ENCODE data around the gene PLCB4.

Gene PLCB4

DNA sequence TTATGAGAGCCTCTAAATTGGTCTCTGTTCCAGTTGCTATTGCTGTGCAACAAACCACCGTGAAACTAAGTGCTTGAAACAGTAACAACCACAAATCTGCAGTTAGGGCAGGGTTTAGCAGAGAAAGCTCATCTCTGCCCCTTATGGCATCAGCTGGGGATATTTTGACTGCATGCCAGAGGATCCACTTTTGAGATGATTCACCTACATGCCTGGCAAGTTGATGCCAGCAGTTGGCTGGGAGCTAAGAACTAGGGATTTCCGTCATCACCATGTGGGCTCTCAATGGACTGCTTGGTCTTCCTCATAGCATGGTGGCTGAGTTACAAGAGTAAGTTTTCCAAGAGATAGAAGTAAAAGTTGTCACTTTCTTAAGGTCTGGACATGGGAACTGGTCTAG, 35.1 kb downstream of the PLCB4 start:
- no peak for DNase-seq (ENCODE audit: low read depth)

DNA sequence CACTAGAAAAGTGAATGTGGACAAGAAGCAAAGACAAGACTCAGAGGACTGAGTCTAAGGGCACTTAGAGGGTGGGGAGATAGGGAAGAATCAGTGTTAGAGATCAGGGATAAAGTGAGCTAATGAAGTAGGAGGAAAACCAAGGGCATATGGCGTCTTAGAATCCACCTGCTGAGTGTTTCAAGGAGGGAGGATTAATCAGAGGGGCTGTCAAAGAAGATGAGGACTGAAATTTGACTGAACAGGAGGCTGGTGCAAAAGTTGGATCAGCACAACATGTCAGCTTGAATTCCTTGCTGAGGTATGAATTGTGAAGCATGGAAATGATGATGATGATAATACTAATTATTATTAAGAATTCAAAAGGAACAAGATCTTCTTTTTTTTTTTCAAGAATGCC, 39.4 kb downstream of the PLCB4 start:
- DNase-seq (ENCODE audit: low read depth): no peak

DNA sequence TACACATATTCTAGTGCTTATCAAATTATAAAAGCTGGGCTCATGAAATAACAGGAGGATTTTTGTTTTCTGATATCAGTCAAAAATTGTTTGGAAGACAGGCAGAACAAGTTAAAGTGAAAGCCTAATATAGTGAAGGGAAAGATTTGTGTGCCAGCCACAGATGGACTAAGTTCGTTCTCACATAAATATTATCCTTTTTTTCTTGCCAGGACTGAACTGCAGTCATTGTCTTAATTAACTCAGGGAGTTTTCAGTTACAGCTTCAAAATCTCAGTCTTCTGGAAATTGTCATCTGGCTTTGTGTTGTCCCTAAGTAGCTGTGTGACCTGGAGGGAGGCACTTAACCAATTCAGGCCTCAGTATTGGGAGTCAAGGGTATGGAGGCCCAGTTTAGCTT, 40.7 kb downstream of the PLCB4 start:
- no peak for DNase-seq (ENCODE audit: low read depth)

DNA sequence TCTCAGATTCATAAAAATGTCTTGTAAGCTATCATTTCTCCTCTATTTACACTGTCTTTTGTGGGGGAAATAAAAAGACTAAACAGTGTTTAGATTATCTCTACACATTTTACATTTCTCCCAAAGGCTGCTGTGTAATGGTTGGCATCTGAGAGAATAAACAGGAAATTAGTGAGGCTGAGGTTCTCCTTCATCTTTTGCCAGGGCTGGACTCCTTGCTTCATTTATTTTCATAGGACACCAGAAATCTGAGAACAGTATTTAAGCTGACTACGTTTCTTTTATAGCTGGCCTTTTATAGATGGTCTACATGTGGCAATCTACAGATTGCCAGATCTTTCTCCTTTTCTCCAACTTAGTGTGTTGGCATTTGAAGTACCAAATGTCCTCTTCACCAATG, 41.5 kb downstream of the PLCB4 start:
- DNase-seq (ENCODE audit: low read depth): no peak

DNA sequence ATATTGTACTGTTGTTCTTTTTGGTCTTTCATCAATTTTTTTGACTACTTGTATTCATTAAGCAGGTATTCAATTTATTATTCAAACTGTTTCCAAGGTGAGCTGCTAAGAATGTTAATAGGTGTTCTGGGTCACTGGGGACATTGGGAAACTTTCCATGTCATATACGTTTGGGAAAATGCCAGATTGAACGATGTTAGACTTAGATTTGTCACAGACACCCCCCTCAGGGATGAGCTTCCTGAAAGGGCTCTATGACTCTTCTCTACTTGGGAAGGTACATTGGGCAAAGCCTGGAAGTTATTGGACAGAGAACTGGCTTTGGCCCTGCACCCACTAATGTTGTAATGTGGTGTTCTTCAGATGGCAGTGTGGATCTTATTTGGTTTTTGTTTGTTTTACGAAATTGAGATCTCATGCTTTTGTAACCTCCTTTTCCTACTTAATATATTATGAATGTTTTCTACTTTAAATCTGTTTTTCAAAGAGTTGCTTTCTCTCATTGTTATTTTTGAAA, 42.1 kb downstream of the PLCB4 start:
- DNase-seq (ENCODE audit: low read depth): no peak

DNA sequence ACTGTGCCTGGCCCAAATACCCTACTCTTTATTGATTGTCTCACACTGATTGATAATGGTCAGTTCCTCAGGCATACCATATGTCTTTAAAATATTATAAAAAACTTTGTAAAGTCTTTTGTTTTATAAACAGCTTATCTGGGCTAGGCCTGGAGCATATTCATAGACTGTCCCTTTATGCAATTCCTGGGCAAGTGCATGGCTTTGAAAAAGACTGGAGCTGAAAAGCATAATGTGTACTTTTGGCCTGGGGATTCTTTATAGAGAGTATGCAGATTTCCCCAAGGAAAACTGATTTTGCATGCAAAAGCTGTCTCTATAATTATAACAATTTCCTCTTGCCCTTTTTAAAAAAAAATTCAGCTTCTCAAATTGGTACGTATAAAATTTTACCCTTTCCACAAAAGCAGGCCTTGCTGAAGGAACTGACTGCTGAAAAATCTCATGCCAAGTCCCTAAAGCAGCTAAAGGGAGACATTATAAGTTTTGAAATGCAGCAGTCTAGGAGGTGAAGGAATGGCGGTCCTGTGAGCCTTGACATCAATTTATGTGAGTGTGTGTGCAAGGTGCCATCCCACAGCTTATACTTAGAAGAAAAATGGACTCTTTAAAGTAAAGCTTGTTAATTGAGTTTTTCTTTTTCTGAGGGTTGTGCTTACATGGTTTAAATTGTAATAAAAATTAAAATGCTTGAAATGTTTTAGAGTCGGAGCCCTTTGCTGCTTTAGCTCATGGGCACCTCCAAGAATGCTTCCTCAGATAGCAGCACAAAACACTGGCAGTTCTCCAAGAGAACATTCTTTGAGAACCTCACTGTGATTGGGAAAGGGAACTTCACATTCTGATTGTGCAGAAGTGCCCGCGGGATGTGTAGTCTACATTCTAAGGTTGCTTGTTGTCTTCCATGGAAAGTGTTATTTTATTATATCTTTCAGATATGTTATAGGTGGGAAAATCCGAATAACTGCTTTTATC, 43.9 kb downstream of the PLCB4 start:
- DNase-seq (ENCODE audit: low read depth): peak; percentile 74

DNA sequence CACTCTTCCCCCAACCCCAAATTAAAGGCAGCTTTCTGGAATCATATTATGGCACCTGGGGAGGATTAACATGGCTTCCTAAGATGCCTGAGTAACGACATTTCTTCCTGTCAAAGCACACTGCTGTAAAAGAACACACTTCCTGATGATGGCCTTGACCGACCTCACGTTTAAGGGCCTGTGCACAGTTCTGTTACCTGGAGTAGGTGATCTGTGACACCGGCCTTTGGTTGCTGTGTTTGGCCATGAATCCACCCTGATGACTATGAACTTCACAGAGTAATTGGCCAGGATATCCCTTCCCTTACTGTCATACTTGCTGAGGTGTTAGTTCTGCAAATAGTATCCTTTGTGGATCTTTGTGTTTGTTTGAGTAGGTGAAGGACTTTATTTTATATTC, 45.8 kb downstream of the PLCB4 start:
- DNase-seq (ENCODE audit: low read depth): no peak

DNA sequence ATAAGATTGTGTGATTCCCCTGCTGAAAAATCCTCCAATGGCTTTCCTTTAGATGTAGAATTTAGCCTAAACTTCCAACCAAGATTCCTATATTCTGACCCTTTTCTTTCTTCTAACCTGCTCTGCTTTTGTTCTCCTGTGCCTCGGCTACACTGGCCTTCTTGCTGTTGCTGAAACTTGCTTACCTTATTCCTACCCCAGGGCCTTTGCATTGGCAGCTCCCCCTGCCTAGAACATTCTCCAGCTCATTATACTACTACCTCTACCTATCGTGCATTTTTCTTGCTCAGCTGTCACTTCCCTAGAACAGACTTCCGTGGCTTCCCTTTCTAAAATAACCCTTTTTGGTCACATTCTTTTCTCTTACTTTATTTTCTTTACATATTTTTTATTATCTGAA, 48.7 kb downstream of the PLCB4 start:
- DNase-seq (ENCODE audit: low read depth): no peak

DNA sequence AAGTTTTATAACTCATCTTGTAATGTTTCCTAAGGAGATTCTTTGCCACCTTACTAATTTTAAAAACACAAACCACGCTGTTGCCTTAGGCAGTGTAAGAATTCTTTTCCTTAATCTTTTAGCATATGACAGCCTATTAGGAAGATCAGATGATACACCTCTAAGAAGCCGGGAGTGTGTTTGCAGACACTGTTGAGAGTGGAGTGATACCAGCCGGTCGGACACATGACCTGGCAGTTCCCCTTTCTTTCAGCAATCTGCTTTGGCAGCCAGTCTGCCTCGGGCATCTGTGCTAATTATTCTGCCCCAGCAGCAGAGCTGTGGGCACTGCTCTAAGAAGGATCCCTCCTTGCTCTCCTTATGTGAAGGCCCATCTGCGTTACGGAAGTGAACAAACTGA, 50.9 kb downstream of the PLCB4 start:
- DNase-seq (ENCODE audit: low read depth): no peak

DNA sequence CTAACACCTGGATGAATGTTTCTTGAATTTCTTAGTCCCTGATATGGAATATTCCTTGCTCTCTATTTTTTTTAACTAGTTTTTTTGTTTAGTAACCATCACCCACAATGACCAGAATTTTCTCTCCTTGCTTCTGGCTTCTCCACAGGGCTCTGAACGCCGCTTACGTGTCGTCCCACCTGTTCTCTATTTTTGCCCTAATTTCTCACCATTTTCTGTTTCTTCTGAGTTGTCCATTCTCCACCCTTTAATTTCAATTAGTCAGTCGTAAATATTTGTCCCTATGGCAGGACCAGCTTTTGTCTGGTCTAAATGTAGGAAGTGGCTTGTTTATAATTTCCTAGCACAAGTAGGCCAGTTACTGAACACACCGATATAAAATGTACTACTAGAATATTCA, 52.3 kb downstream of the PLCB4 start:
- DNase-seq (ENCODE audit: low read depth): no peak

DNA sequence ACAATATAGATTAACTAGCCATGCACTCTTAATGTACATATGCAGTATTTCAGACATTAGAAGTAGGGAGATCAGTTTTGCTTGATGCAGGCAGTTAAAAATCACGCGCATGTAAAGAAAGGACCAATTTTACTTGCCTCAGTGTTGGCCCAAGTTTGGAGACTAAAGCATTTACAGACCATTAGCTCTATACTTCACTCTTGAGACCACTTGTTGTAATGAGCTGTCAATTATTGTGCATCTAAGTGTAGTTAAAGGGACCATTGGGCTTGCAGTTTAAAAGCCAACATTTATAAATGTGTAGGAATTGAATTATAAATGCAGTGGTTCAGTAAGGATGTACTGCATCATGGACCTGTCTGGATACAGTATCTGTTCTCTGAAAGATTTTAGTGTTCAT, 53.7 kb downstream of the PLCB4 start:
- no peak for DNase-seq (ENCODE audit: low read depth)

DNA sequence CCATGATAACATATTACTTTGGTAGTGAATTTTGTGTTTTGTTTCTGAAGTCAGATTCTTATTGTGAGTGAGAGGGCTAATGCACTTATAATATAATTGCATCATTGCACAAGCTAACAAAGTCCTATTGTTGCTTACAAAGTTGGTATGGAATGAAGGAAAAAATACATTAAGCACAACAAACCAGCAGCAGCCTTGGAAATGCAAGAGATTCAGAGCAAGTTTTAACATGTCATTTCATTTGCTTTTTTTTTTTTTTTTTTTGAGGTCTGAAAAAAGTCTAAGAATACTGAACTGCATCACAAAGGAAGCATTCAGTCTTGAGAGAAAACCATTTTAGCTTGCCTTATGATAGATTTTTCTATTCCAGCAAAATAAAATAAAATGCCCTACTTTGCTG, 57.6 kb downstream of the PLCB4 start:
- no peak for DNase-seq (ENCODE audit: low read depth)

DNA sequence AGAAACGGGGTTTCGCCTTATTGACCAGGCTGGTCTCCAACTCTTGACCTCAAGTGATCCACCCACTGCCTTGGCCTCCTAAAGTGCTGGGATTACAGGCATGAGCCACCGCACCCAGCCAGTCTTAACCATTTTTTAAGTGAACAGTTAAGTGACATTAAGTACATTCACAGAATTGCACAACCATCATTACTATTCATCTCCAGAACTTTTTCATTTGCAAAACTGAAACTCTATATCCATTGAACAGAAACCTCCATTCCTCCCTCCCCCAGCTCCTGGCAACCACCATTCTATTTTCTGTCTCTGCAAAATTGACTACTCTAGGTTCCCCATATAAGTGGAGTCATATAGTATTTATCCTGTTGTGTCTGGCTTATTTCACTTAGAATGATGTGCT, 59.7 kb downstream of the PLCB4 start:
- no peak for DNase-seq (ENCODE audit: low read depth)

DNA sequence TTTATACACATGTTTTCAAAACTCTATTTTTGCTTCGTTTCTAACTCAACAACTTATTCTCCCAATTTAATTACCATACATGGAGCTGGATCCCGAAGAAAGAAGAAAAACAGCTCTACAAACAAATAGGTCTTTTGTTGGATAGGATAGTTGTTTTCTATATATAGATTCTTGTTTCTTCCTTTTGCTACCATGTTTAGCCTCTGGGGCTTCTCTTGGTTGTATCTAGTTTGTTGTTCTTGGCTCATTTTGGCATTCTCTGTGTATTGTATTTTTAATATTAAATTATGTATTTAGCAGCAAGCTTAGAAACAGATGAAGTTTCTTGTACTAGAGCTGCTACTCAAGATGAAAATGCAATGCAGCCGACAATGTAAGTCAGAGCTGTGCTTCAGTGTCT, 60.9 kb downstream of the PLCB4 start:
- DNase-seq (ENCODE audit: low read depth): no peak

DNA sequence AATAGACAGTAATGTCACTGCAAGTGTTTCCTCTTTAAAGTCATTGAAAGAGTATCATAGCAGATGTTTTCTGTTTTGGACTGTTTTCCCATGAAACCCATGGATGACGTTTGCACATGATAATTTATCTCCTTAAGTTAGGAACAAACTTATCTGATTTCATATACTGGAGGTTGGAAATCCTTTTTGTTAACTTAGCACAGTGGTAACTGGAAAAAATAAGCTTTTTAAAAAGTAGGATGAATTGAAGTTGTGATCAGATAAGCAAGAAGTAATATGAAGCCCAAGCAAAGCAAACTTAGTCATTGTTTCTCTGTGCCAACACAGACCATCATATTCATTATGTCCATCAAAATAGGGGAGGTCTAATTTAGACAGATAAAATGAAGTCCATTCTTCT, 61.6 kb downstream of the PLCB4 start:
- DNase-seq (ENCODE audit: low read depth): no peak

DNA sequence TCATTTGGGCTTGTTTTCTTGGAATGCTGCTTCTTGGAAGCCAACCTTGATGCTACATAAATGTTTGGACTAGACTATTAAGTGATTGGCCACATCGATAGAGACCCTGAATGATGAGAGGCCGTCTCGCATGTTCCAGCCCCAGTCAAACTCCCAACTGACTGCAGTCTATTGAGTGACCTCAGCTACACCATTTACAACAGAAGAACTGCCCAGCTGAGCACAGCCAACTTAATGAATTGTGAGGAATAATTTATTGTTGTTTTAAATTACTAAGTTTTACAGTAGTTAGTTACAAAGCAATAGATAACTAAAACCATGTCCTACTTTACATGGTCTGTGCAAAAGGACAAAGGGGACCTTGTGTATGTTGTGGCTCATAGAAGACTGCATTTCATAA, 63.0 kb downstream of the PLCB4 start:
- no peak for DNase-seq (ENCODE audit: low read depth)

DNA sequence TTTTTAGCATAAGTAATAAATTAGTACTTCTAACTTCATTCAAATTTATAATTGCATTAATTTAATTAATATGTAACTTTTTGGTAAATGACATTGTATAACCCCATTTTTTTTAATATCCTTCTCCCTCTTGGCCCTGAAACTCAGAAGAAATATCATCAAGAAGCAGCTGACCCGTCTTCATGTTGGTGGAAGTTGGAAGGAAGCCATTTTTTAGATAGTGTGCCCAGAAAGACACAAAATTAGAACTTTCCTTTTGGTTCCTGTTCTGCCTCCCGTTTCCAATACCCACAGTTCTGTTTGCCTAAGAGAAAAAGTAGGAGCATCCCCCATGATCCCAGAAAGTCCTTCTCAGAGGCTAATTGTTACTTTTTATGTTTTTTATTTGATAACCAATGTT, 65.5 kb downstream of the PLCB4 start:
- DNase-seq (ENCODE audit: low read depth): no peak

DNA sequence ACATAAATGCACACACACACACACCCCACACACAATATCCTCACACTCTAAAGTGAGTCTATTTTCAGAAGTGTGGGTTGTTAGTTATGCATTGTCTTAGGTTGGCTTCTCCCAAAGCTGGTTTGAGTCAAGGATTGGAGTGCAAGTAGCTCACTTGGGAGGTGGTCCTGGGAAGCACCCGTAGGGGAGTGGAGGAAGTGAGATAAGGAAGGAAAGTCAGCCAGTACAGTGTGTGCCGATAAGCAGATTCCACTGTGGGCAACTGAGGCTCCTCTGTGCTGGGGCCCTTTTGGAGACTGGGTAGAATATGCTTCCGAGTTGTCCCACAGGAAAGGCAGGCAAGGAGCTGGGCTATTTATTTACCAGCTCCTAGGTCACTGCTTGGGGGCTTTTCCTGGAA, 67.2 kb downstream of the PLCB4 start:
- no peak for DNase-seq (ENCODE audit: low read depth)

DNA sequence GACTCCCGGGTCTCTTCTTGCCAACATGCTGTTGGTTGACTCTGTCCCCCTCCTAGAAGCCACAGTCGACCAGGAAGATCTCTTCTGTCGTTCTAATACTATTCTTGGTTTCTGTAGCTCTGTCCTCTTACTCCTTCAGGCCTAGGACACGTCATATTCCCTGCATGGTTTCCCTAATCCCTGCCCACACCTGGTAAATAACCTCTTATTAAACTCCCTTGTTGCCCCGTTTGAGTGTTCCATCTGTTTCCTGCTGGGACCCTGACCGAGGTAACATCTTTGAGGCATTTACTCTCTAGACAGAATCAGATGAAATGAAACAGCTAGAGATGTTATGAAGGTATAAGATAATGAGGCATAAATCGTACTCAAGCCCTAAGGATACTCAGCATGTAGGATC, 68.1 kb downstream of the PLCB4 start:
- no peak for DNase-seq (ENCODE audit: low read depth)

DNA sequence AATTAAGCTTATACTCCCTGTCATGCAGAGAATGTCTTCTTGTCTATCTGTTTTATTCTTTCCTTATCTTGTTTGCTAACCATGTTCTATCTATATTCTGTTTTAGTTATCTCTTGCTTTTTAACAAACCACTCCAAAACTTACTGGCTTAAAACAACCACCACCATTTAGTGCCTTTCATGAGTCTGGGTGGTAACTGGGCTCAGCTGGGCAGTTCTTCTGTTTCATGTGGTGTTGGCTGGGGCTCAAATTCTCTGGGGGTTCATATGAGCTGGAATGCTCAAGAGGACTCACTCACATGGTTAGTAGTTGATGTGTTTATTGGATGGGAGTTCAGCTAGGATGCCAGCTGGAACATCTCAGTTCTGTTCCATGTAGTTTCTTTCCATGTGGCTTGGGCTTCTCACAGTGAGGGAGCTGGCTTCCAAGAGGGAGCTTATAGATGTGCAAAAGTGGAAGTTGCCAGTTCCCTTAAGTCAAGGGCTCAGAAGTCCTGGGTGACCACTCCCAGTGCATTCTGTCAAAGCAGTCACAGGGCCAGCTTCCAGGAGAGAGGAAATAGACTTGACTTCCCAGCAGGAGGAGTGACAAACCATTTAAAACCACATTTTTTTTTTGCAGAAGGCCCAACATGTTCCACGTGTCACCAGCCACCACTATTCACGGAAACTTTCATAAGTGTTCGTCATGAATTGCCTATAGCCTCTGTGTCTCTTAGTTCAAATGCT, 70.4 kb downstream of the PLCB4 start:
- DNase-seq (ENCODE audit: low read depth): no peak

DNA sequence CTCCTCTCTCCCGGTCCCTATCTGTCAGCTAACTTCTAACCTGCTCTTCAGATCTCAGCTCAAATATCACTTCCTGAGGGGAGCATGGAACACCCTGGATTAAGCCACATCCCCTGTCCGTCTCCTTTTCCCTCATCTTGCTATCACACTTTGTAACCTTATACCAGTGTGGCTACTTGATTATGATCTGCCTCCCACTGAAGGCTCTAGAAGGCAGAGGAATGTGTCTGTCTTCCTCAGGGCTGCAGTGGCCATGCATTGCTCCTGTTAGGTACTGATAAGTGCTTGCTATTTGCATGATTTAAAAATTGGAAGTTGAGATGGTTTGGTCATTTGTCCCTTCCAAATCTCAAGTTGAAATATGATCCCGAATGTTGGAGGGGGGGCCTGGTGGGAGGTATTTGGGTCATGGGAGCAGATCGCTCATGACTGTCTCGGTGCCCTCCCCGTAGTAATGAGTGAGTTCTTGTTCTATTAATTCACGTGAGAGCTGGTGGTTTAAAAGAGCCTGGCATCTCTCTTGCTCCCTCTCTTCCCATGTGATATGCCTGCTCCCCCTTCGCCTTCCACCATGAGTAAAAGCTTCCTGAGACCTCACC, 71.4 kb downstream of the PLCB4 start:
- no peak for DNase-seq (ENCODE audit: low read depth)

DNA sequence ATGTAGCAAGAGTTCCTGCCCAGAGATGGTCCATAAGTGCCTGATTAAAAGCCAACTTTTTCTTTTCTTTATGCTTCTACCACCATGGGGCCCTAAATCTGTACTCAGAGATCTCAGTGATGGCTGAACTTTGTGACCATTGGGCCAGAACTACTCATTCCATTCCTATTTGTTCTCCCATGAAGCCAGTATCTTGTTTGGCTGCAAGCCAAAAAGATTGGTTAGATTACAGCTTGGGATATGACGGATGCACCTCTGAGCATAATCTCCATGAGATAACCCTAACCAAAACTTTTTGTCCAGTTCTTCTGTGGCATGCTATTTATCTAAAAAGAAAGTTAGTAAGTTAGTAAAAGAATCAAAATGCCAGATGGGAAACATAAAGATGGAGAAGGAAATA, 72.2 kb downstream of the PLCB4 start:
- DNase-seq (ENCODE audit: low read depth): no peak

DNA sequence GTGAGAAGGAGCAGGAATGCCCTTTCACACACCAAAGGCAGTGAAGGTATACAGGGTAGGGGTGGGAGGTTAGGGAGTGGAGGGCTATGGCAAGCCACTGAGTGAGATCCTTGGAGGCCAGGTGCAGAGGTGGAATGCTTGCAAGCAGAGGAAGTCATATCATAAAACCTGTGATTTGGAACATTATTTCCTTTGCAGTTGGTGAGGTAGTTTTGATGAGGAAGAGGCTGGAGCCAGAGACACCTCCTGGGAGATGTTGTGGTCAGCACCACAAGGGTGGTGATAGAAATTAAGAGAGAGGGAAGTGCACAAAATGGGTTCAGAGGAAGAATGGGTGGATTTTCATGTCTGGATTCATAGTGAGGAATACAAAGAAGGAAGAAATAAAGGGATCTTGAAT, 73.0 kb downstream of the PLCB4 start:
- no peak for DNase-seq (ENCODE audit: low read depth)
